Activated naive CD4-positive, alpha-beta T cell (primary cell): Measurements from ENCODE around the gene S100A3.

Experiments used
- DNase-seq, 4 experiments: peaks; one replicate each; lab custom pipeline; 2025; lab: John Stamatoyannopoulos, UW

Gene S100A3

DNA sequence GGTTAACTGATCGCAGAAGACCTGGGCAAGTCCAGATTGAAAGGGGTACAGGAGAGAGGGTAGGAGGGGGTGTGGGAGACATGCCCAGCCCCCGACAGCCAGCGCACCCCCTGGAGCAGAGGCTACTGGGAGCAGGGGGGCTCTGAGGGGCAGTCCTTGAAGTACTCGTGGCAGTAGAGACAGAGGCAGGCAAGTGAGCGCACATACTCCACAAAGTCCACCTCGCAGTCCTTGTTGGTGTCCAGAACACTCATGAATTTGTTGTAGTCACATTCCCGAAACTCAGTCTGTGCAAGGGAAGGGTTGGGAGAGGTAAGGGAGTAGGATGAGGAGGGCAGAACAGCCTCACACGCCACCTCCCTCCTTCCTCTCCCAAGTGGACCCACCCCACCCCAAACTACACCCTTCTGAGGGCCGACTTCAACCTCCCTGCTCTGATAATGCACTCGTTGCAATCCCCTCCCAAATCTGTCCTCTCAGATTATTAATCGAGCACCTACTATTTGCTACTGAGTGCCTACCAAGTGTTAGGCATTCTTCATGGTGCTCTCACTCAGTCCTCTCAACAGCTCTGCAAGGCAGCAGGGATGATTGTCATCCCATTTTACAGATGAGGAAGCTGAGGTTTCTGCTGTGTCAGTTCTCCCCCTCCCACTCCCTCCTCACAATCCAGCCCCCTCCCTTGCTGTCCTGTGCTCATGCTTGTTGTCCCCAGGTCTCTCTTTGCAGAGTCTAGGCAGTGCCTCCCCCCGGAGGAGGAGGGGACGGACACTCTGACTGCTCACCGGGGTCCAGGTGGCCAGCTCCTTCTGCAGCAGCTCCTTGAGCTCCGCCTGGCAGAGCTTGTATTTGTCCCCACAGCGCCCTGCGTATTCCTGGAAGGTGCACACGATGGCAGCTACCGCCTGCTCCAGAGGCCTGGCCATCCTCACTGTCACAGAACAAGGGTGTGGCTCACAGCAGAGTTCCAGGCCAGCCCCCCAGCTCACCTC is 1.2 kb downstream of the S100A3 start:
- DNase-seq: no peak

DNA sequence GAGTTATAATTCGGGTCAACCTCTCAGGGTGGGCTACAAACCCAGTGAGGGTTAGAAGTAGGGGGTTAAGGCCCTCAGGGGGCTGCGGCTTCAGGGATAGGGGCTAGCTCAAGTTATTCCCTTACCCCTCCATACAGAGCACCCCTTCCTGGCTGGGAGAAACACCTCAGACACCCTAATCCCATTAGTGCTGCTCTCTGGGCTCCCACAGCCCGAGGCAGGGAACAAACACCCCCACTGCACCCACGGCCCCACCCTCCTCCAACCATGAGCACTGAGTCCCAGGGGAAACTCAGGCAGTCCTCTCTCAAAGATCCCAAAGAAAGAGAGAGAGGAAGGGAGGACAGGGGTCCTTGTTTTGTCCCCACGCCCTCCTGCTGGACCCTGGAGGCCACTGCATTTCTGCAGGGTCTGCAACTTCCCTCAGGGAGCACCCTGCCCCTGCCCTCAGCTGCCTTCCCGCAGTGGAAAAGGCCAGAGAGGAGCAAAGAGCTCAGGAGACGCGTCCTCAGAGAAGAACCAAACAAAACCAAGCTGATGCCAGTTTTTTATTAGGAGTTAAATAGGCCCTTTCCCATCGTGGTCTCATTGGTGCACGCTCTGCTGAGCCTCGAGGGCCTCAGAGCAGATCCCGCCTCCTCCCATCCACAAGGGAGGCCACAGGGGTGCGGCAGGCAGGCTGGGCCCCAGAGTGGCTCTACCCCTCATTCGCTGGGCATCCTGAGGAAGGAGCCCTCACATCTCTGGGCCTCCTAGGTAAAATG is 2.1 kb downstream of the S100A3 start:
- no peak for DNase-seq

DNA sequence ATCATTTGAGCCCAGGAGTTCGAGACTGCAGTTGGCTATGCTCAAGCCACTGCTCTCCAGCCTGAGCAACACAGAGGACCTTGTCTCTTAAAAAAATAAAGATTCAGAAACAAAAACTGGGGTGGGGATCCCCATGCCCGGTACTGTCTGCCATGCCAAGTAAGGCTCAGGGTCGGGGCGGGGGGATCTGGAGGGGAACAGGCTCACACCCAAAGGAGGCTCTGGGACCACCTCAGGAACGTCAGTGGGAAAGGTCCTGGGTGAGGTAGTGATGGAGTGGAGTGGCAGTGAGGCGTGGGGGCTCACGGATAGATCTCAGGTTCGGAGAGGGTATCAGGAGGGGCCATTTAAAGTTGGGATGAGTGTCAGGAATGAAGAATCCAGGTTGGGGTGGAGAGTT is 2.7 kb downstream of the S100A3 start:
- no peak for DNase-seq

DNA sequence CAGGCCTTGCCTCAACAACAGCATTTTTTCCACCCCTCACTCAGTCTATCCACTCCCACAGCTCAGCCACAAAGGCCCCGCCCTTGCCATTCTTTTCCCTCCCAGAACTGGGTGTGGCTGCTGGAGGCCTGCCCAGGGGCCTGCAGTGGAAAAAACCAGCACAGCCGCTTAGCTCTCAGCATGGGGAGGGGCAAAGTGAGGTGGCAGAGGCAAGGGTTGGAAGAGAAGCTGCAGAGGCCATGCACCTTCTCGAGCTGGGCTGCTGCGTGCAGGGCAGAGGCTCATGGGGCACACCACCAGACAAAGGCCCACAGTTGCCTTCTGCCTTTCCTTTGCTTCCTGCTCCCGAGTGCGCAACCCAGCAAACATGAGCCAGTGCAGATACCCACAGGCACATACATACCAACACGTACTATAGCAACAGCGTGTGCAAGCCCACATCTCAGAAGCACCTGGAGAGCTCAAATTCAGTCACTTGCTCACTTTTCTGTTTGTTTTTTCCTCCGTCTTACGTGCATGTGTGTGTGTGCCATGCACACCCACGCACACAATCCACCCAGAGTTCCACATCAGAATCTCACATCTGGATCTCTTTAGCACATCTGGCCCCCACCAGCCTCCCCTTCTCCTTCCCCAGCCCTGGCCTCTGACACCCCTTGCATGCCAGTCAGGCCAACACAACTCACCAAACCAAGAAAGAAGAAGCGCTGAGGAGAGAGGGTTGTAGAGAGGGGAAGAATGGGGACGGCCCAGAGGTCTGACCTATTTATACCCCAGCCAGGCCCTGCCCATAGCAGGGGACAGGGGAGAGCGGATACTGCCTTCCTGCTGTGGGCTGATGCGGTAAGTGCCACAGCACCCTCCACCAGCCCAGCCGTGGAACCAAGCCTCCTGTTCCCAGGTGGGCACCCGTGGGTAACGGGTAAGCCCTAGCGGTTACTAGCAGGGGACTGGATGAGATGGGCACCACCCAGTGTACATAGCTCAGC is 3.7 kb downstream of the S100A3 start, which contains the start of gene S100A4:
S100A4 (minus strand) TSS at position 740 of the 989 bp plus-strand sequence. CDS start 1,012 bp downstream, outside the sequence.
- DNase-seq: peak; percentile 43 to 75 (median 58)

DNA sequence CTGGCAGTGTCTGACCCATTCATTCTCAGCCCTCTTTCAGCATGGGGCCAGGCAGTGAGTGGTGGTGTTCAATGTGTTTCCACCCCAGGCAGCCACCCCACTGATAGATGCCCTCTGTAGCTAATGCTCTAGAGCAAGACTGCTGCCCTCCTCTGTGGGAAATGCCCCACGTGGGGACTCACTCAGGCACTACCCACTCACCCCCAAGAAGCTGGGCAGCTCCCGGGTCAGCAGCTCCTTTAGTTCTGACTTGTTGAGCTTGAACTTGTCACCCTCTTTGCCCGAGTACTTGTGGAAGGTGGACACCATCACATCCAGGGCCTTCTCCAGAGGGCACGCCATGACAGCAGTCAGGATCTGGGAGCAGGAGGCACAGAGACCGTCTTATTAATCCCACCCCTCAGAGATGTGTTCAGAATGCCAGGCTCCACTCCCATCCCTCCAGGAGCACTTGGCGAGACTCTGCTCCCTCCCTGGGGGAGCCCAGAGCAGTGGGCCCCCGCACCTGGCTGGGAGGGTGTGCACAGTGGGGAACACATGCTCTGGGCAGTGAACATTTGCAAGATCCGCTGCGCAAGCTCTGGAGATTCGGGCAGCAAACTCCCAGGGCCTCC is 4.5 kb downstream of the S100A3 start:
- no peak for DNase-seq

DNA sequence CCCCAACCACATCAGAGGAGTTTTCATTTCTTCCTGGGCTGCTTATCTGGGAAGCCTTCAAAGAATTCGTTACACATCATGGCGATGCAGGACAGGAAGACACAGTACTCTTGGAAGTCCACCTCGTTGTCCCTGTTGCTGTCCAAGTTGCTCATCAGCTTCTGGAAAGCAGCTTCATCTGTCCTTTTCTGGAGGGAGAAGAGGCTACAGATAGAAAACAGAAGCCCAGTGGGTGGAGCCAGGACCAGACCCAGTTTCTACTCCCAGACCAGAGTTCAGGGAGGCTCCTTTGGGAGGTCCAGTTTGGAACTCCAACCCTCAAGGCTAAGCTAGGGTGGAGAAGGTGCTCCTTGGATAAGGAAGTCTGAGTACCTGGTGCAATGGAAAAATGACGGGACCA is 5.3 kb downstream of the S100A3 start:
- DNase-seq: no peak

DNA sequence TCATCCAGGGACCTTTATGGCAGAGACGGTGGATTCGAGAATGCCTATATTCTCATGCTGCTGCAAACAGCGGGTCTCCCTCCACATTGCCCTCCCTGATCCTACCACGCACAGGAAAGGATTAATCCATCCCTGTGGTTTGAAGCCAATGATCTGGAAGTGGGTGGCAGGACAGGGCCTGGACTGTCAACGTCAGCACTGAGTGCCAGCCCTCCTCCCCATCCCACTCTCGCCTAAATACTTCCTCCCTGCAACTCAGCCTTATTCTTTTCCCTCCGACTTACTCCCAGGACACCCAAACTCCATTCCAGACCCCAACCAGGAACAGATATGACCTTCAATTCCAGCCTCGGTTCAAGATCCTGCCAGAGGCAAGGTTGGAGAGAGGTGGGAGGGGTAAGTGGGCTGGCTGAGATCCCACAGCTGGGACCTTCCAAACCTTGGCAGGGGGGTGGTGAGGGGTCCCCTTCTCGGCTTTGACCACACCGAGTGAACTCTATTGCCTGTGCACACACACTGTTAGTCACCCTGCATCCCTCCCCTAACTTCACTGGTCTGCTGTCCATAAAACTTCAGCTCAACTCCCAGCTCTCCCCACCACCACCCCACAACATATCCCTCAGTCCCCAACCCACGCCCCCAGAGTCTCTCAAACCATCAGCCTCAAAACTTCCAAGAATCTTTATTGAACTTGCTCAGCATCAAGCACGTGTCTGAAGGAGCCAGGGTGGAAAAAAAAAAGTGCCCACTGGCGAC is 5.9 kb downstream of the S100A3 start:
- no peak for DNase-seq

DNA sequence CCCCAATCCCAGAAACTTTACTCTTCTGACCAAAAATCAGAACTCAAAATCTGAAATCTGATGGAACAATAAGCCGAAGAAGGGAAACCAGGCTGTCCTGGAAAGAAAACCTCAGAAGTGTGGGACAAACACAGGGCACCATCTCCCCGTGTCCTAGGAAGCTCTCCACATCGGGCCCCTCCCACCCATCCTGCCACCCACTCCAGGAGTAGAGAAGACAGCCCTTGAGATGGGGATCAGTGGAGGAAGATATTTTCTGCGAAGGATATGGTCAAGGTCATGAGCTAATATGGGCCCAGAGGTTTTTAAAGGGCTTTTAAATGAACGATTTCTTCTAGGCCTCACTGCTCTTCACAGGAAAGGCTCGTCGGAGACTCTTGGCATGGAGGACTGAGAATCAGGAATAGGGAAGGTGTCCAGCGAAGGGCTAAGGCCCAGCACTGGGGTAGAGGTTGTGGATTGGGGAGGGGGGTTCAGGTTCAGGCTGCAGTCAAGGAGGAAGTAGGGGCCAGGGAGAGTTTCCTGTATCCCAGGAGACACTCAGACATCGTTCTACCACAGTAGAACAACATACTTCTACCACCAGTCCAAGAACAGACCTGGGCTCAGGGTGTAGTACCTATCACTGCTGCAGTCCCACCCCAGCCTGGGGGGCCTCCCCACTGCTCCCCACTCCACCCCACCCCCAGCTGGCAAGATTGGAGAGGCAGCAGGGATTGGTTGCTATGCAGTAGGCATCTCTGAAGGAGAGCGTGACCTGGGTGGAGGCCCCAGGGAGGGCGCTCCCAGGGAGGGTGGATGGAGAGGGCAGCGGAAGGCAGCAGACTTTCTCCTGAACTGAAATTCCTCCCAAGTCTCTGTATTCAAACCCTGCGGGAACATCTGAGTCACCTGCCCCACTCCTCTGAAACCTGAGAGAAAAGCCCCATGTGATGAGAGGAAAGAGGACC is 7.1 kb downstream of the S100A3 start:
- no peak for DNase-seq

DNA sequence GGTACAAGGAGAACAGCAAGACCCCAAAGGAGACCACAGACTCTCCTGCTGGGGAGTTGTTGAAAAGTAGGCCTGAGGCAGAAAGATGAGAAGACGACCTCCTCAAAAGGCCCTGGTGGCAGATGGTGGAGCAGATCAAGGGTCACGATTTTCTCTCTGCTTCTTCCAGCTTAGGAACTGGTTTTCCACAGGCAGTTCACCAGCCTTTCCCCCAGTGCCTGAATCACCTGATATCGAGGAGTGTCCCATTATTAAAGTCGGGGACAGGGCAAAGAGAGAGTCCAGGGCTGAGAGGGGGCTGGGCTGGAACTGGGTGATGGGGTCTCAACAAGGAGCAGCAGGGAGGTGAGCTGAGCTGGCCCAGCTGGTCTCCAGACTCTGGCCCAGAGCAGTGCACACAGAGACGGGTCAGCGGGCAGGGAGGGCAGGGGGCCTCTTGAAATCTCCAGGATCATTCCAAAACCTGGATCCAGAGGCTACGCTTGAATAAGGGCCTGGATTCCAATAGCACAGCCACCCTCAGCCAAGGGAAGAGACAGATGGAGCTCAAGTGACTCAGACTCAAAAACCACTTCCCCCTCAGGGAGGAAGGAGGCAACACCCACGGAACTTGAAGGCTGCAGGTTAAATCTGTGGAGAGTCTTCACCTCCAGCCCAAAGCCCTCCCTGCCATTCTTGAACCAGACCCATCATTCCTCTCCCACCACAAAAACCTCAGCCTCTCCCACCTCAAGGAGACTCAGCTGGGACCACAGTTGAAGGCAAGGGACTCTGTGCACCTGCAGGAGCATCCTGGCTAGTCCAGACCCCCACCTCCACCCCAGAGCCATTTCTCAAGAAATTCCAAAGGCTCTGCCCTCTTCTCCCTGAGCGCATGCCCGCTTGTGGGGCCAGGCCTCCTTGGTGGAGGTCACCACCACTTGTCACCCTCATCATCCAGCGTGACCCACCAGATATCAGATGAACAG is 8.4 kb downstream of the S100A3 start, which contains the start of gene S100A5:
S100A5 (minus strand) TSS at position 541 of the 968 bp plus-strand sequence. CDS start 743 bp downstream, outside the sequence.
- DNase-seq: peak in 2 of 4 experiments; percentile 14 to 17

DNA sequence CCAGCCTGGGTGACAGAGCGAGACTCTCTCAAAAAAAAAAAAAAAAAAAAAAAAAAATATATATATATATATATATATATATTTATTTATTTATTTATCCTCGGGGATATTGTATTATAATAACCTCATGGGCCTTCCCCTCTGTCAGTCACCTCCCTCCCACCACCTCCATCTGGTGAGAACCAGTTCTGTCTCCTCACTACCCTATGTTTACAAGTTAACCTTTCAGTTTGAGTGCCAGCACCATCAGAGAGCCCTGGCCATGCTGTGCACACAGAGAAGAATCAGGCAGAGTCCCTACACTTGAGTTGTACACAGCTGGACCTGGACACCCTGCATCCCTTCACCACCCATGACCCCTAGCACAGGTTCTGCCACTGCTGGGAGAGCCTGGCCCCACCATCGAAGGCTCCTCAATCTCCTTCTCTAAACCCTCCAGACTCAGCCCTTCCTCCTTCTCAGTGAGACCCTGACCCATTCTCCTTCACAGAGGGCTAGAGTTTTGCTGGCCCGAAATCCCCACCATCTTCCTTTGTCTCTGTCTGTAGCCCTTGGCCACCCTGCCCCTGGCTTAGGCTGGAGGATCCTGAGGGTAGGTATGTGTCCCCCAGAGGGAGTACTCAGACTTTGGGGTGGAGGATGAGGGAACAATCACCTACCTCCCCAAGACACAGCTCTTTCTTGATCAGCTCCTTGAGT is 9.5 kb downstream of the S100A3 start:
- DNase-seq: no peak

DNA sequence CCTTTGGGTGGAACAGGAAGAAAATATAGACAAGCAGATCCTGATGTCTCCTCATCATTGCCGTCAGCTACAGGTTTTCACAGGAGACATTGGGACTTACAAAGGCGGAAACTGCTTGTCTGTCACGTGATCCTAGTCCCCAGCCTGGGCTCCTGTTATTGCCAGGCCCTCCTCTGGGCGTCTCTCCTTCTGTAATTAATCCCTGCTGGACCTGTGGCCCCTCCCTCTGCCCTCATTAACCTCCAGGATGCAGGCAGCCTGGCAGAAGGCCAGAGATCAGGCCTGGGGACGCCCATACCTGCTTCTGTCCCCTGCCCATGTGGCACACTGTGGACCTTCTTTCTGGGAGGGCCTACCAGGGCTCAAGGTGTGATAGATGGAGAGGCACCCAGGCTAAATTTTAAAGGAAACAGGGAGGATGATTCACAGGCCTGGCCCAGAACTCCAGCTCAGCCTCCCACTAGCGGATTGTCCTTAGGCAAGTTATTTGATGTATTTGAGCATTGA is 10.7 kb downstream of the S100A3 start:
- no peak for DNase-seq

DNA sequence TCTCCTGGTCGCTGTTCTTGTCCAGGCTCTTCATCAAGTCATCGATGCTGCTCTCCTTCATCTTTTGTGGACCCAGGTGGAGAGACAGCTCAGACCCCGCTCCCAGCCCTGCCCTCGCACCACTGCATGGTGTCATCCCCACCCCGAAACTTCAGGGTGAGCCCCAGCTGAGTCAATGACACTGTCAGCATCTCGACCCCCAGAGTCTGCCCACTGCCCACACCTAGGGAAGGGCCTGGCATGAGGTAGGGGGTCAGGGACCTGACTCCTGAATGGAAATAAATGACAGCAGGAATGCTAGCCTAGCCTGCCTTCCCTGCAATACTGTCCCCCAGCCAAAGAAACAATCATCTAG is 11.7 kb downstream of the S100A3 start:
- no peak for DNase-seq

DNA sequence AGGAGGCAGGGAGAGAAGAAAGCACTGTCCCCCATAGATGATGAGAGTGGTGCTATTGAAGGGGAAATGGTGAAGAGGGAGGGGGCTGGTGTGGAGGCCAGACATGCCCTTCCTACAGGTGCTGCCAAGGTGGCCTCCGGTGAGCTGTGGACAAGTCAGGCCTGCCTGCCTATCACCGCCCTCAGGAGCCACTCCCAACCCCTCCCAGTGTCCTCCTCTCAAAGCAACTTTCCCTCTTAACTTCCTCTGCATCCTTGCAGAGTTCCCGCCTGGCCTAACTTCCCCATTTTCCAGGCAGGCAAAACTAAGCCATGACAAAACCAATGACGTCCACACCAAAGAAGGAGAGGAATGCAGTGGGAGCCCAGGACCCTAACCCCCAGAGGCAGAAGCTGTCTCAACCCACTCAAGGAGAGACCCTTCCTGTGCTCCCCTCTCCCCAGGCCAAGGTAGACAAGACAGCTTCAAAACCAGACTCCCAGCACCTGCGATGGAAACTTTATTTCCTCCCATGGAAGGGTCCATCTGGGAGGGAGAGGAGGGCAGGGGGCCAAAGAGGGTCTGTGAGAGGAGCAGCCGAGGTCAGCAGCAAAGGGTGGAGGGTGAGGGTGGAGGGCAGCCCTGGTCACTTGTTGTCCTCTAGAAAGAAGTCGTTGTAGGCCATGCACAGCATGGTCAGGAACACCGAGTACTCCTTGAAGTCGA is 12.2 kb downstream of the S100A3 start:
- DNase-seq: no peak

DNA sequence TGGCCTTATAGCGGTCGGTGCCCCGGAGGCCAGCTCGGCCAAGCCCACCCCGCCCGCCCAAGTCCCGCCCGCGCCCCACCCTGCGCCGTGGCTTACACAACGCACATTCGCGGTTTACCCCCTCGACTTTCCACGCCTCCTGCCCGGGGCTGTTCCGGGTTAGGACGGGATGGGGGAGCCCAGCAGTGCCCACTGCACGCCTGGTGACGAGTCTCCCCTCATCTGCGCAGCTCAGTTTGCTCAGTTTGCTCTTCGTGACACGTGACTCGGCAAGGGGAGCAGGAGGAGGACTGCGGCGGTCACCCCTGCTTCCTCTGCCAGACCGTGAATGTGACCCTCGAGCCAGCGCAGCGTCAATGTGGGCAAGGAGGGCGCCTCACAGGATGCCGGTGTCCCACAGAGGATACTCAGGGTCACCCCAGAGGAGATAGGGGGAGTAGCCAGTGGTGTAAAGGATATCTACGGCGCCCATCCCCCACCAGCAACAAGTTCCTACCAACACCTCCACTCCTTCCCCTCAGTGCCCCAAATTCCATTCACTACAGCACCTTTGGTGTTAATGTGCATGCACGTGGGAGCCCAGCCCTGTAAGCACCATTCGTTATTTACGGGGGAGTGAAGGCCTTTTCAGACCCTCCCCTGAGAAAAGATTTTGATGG is 12.9 kb downstream of the S100A3 start:
- peak; percentile 17 to 71 (median 56) for DNase-seq

DNA sequence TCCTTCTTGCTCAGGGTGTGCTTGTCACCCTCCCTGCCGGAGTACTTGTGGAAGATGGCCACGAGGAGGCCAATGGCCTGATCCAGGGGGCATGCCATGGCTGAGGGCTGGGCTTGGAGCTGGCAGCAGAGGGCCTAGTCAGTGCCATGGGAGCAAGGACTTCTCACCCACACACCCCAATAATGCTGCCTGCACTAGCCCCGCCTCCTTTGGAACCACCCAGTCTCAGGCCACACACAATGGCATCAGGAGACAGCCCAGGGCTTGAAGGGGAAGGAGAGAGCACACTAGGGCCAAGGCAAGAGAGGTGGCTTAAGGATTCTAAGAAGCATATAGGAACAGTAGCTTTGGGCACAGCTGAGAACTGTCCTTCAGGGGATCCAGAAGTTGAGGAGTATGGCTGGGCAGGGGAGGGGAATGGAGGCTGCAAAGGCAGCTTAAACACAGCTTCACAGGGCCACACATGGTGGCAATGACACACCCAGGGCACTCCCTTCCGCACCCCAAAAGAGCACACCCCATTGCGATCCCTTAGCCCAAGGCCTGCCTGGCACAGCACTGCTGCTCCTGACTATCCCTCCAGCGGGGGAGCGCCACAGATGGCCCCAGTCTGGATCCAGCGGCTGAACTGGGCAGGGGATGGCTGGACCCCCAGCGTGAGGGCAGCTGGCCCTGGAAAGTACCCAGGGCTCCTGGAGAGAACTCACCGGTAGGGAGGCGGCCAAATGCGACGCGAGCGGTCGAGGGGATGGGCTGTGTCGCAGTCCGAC is 13.6 kb downstream of the S100A3 start, which contains the start of gene S100A6:
S100A6 (minus strand) TSS at position 750 of the 770 bp plus-strand sequence; CDS start at position 98, 652 bp downstream.
- peak in 2 of 4 experiments; percentile 30 to 44 for DNase-seq
